PC-9 (cell line): ENCODE results near the gene OTP. TPM values are rescaled to one million over a fixed set of nuclear protein-coding genes. Genes with fewer than 3 reads are reported as not detected.

ENCODE experiments used
- Bru-seq: library from RNA; stranded (reverse); fragments of 400-500 nt; gene quantifications from one replicate; lab custom pipeline; 2021; lab: Mats Ljungman, UMichigan
- BruChase-seq, 2 experiments: library from RNA; stranded (reverse); fragments of 400-500 nt; gene quantifications; one replicate each; lab custom pipeline; 2021; lab: Mats Ljungman, UMichigan
- BruUV-seq: library from RNA; stranded (reverse); fragments of 400-500 nt; replicated peaks from 2 replicates; lab custom pipeline; 2021; lab: Mats Ljungman, UMichigan
- CTCF ChIA-PET: fragments of 300-600 bp; sonication (Branson Sonifier 250); formaldehyde crosslinking; loops from one replicate; lab custom pipeline; 2022; ENCODE audit warnings: antibody characterized with exemption; lab: Charles Lee
- POLR2A ChIA-PET: fragments of 300-600 bp; sonication (Branson Sonifier 250); formaldehyde crosslinking; loops from one replicate; lab custom pipeline; 2022; ENCODE audit warnings: antibody characterized with exemption; ENCODE audit not compliant: unreplicated experiment; lab: Charles Lee
- DNase-seq, 2 experiments: peaks; one replicate each; pipeline versions ENCODE4 v3.0.0 to v3.0.0-alpha.2; 2015 to 2022; ENCODE audit warnings: mixed read lengths in 1 of 2
- H2AFZ ChIP-seq: fragments of 200-600 bp; sonication (generic); 2 replicates; pipeline ENCODE4 v1.8.1; 2017; ENCODE audit warnings: antibody characterized with exemption
- H3F3A ChIP-seq: fragments of 200-600 bp; sonication (generic); 2 replicates; pipeline ENCODE4 v1.8.1; 2017; ENCODE audit warnings: antibody characterized with exemption, mild to moderate bottlenecking, low read depth; ENCODE audit not compliant: insufficient read depth
- H3K27ac ChIP-seq: fragments of 200-600 bp; sonication (generic); 2 replicates; pipeline ENCODE4 v1.6.1; 2016; ENCODE audit warnings: mixed run types
- H3K27me3 ChIP-seq: fragments of 200-600 bp; sonication (generic); 2 replicates; pipeline ENCODE4 v1.6.1; 2016; ENCODE audit warnings: low read depth, mixed run types; ENCODE audit not compliant: insufficient read depth
- H3K36me3 ChIP-seq: fragments of 200-600 bp; sonication (generic); 2 replicates; pipeline ENCODE4 v1.6.1; 2016; ENCODE audit warnings: low read depth, mixed run types
- H3K4me1 ChIP-seq: fragments of 200-600 bp; sonication (generic); replicated peaks from 2 replicates; pipeline ENCODE4 v1.6.1; 2016; ENCODE audit warnings: mixed run types; ENCODE audit not compliant: insufficient read depth
- H3K4me2 ChIP-seq: fragments of 200-600 bp; sonication (generic); 2 replicates; pipeline ENCODE4 v1.6.1; 2017; ENCODE audit warnings: mixed run types
- H3K4me3 ChIP-seq: fragments of 200-600 bp; sonication (generic); 2 replicates; pipeline ENCODE4 v1.6.1; 2016; ENCODE audit warnings: mixed run types
- H3K79me2 ChIP-seq: fragments of 200-600 bp; sonication (generic); 2 replicates; pipeline ENCODE4 v1.6.1; 2017; ENCODE audit warnings: low read depth, mixed run types
- H3K9me2 ChIP-seq: fragments of 200-600 bp; sonication (generic); 2 replicates; pipeline ENCODE4 v1.8.1; 2017; ENCODE audit warnings: mild to moderate bottlenecking; ENCODE audit not compliant: insufficient read depth
- H3K9me3 ChIP-seq: fragments of 200-600 bp; sonication (generic); 2 replicates; pipeline ENCODE4 v1.8.1; 2016; ENCODE audit warnings: low read depth; ENCODE audit not compliant: insufficient read depth
- H4K20me1 ChIP-seq: fragments of 200-600 bp; sonication (generic); 2 replicates; pipeline ENCODE4 v1.8.1; 2017; ENCODE audit not compliant: insufficient read depth
- EZH2 ChIP-seq: fragments of 200-600 bp; sonication (generic); IDR thresholded peaks from 2 replicates; pipeline ENCODE4 v1.8.0; 2017; ENCODE audit warnings: antibody characterized with exemption, low read depth
- intact Hi-C: fragments of 100-400 bp; cut with micrococcal nuclease; formaldehyde crosslinking; loops from one replicate; pipeline ENCODE4 v1.10.0; 2022; ENCODE audit not compliant: unreplicated experiment
- long read RNA-seq: library from polyadenylated mRNA; stranded (forward); transcript quantifications from one replicate; pipeline ENCODE4 v2.0.0, GENCODE V29; 2022
- total RNA-seq: library from RNA; stranded (reverse); gene quantifications from 2 replicates; pipeline ENCODE4 v1.2.3, GENCODE V29; 2021
- TF ChIP-seq, protein P1 (sequence below): fragments of 200-600 bp; sonication (generic); conservative IDR thresholded peaks from 2 replicates; pipeline ENCODE4 v1.6.1; 2017; ENCODE audit warnings: mixed run types, antibody characterized with exemption, mild to moderate bottlenecking, moderate library complexity

Gene OTP
- total RNA-seq (not detected in 2 replicates), Bru-seq, nascent RNA (percentile 12 among the genes with signal in this experiment), BruChase-seq, experiment 1, labeled RNA remaining after a 2-hour chase (percentile 14 among the genes with signal in this experiment), BruChase-seq, experiment 2, labeled RNA remaining after a 6-hour chase (percentile 7 among the genes with signal in this experiment)
- long read RNA-seq, partial matches to known transcripts, result 0 of 2 reads
- long read RNA-seq, other reads (novel, unspliced or antisense), result 2 of 2 reads

DNA sequence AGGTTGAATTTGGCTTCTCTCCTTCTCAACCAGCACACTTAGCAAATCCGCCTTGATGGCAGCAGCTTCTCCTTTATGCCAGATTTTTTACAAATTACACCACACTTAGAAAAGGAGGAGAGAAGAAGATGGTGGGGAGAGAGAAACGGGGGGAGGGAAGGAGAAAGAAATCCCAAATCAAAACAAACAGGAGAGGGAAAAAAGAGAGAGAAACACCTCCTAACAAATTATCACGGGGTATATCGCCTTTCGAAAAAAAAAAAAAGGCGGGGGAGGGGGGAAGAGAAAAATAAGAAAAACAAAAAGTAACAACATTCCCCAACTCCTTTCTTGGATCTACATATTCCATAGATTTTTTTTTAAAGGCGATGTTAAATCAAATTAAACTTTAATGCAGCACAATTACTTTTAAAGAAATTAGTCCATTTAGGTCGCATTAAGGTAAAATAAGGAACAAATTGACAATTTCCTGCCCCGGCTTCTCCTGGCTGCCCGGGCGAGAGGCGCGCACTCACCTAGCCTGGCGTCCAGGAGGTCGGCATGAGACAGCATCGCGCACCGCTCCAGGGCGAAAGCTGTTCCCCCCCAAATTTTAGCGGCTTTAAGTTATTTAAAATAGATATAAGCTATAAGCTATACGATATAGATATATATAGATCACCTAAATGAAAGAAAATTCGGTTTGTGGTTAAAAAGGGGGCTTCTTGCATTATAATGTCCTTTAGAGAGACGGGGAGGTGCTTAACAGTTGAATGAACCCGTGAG is at the start of gene OTP:
OTP (minus strand) TSS at position 716 of the 765 bp plus-strand sequence; CDS start at position 552, 164 bp downstream.
- ChIA-PET POLR2A (no interaction called here), CTCF (no interaction called here)
- Histone ChIP-seq H3K79me2 (no peaks in the 10 kb centered on the region), H3K4me3 (no peak within 1 kb of the TSS), H3F3A (no peaks in the 10 kb centered on the region), H3K27me3 (peaks cover 29% of the 10 kb centered on the region), H2AFZ (no peak within 1 kb of the TSS), H3K9me3 (no peaks in the 10 kb centered on the region), H3K9me2 (no peaks in the 10 kb centered on the region), H4K20me1 (no peaks in the 10 kb centered on the region), H3K36me3 (no peaks in the 10 kb centered on the region), H3K4me1 (no peaks in the 10 kb centered on the region), H3K27ac (no peak within 1 kb of the TSS), H3K4me2 (no peak within 1 kb of the TSS)
- BruUV-seq, result no TSS peak
- TF ChIP-seq, protein P1, sequence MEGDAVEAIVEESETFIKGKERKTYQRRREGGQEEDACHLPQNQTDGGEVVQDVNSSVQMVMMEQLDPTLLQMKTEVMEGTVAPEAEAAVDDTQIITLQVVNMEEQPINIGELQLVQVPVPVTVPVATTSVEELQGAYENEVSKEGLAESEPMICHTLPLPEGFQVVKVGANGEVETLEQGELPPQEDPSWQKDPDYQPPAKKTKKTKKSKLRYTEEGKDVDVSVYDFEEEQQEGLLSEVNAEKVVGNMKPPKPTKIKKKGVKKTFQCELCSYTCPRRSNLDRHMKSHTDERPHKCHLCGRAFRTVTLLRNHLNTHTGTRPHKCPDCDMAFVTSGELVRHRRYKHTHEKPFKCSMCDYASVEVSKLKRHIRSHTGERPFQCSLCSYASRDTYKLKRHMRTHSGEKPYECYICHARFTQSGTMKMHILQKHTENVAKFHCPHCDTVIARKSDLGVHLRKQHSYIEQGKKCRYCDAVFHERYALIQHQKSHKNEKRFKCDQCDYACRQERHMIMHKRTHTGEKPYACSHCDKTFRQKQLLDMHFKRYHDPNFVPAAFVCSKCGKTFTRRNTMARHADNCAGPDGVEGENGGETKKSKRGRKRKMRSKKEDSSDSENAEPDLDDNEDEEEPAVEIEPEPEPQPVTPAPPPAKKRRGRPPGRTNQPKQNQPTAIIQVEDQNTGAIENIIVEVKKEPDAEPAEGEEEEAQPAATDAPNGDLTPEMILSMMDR, result no peak
- no peak for TF ChIP-seq EZH2
- no peak for DNase-seq
- intact Hi-C loops, result no loop called here

DNA sequence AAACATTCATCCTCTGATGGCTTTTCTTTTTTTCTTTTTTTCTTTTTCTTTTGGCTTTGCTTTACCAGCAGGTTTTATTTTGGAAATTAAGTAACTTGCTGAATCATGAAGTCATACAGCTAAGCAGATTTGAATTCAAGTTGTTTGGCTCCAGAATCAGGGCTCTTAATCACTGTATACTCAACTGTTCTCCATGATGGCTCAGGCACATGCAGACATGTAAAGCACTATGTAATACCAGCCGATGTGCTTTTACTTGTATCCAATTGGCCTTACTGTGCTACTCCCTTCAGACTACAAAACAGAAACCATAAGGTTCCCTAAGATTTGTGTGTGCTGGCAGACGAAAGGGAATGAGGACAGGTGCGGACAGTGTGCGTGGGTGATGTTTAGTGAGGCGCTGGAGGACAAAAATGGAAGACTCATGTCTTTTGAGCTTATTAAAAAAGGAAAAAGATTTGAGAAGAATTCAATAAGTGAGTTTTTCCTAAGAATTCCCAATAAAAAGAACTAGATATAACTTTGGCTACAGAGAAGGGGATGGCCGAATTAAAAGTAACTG is 44.7 kb upstream of the OTP start:
- H3K4me3 ChIP-seq, result no peak overlapping the region
- H3K4me1 ChIP-seq, result peaks cover 14% of the 10 kb centered on the region
- no peaks in the 10 kb centered on the region for H3K27me3 ChIP-seq
- peaks cover 4% of the 10 kb centered on the region; the same call in 1 of the 2 replicates for H3F3A ChIP-seq
- no peak overlapping the region for H3K27ac ChIP-seq
- no peaks in the 10 kb centered on the region for H4K20me1 ChIP-seq
- H3K9me3 ChIP-seq, result no peaks in the 10 kb centered on the region
- POLR2A ChIA-PET, result interaction anchor here (0.7 kb wide), 1 partner anchor 16 kb away, joined by 5 read pairs; no protein-coding TSS in a partner anchor
- CTCF ChIA-PET, result no interaction called here
- no peak for DNase-seq
- no TSS peak for BruUV-seq
- intact Hi-C loops, result no loop called here
- no peaks in the 10 kb centered on the region for H3K9me2 ChIP-seq
- TF ChIP-seq, protein P1, result no peak
- no peak for TF ChIP-seq EZH2
- no peak overlapping the region for H3K4me2 ChIP-seq
- H3K79me2 ChIP-seq, result no peaks in the 10 kb centered on the region
- no peaks in the 10 kb centered on the region for H3K36me3 ChIP-seq
- no peak overlapping the region for H2AFZ ChIP-seq

- Histone ChIP-seq H2AFZ (no peak overlapping the region), H3K4me3 (no peak overlapping the region), H3K4me1 (no peaks in the 10 kb centered on the region), H4K20me1 (no peaks in the 10 kb centered on the region), H3F3A (no peaks in the 10 kb centered on the region), H3K36me3 (no peaks in the 10 kb centered on the region), H3K9me3 (no peaks in the 10 kb centered on the region), H3K27ac (no peak overlapping the region), H3K4me2 (no peak overlapping the region), H3K27me3 (no peaks in the 10 kb centered on the region), H3K9me2 (no peaks in the 10 kb centered on the region), H3K79me2 (no peaks in the 10 kb centered on the region)
- BruUV-seq, result no TSS peak
- no peak for TF ChIP-seq EZH2
- TF ChIP-seq, protein P1, result no peak
- ChIA-PET POLR2A (no interaction called here), CTCF (no interaction called here)
- DNase-seq, result no peak
- intact Hi-C loops, result no loop called here
Measured at GRCh38 chr5:77670526-77670925, 32.0 kb upstream of the OTP start.
